Peyer's patch (tissue), 4 donors: ENCODE data around the gene NPFFR1. TPM values are rescaled to one million over a fixed set of nuclear protein-coding genes. Genes with fewer than 3 reads are reported as not detected.
"Not testable (repeated sequence)": the region's sequence is repeated elsewhere in the genome, so short reads cannot be mapped to it uniquely, and the experiment has no call there.

ENCODE experiments used
- DNase-seq, 3 donors: peaks; one replicate each; pipeline ENCODE4 v3.0.0-alpha.2; 2017 to 2019
- H3K27ac ChIP-seq, 4 donors: fragments of 200-600 bp; sonication (generic); one replicate each; pipeline ENCODE4 v1.5.1; 2016 to 2019
- H3K27me3 ChIP-seq, 2 donors: fragments of 200-600 bp; sonication (generic); one replicate each; pipeline ENCODE4 v1.5.1; 2019
- H3K36me3 ChIP-seq, 3 donors: fragments of 200-600 bp; sonication (generic); one replicate each; pipeline ENCODE4 v1.5.1; 2016 to 2019
- H3K4me1 ChIP-seq, 4 donors: fragments of 200-600 bp; sonication (generic); one replicate each; pipeline ENCODE4 v1.5.1; 2016 to 2019
- H3K4me3 ChIP-seq, 4 donors: fragments of 200-600 bp; sonication (generic); 1 replicate in 3 of 4; 2 replicates in 1 of 4; pipeline ENCODE4 v1.5.1; 2016 to 2019; ENCODE audit warnings: mild to moderate bottlenecking in 1 of 4
- H3K9me3 ChIP-seq, 4 donors: fragments of 200-600 bp; sonication (generic); one replicate each; pipeline ENCODE4 v1.5.1; 2016 to 2019; ENCODE audit warnings: mild to moderate bottlenecking in 1 of 4
- POLR2A ChIP-seq, 2 donors: fragments of 450-650 bp; IDR thresholded peaks; one replicate each; pipeline ENCODE4 v1.5.1; 2017; ENCODE audit warnings: antibody characterized with exemption in 2 of 2, mild to moderate bottlenecking in 2 of 2, moderate library complexity in 2 of 2
- total RNA-seq, 4 donors: library from RNA; depleted of rRNA; stranded (reverse); fragments of >200 nt; gene quantifications; one replicate each; pipeline ENCODE4 v1.1.0, GENCODE V29; 2016
- TF ChIP-seq, protein P1 (sequence below), 6 experiments: fragments of 450-650 bp in 4 of 6; fragments of 200-600 bp in 2 of 6; sonication (generic) in 1 of 6; IDR thresholded peaks; one replicate each; pipeline ENCODE4 v1.5.1; 2017 to 2019; ENCODE audit warnings: antibody characterized with exemption in 6 of 6, mild to moderate bottlenecking in 3 of 6, moderate library complexity in 1 of 6

The NPFFR1 gene
- total RNA-seq, 4 donors from 2014 or later, result not detected

DNA sequence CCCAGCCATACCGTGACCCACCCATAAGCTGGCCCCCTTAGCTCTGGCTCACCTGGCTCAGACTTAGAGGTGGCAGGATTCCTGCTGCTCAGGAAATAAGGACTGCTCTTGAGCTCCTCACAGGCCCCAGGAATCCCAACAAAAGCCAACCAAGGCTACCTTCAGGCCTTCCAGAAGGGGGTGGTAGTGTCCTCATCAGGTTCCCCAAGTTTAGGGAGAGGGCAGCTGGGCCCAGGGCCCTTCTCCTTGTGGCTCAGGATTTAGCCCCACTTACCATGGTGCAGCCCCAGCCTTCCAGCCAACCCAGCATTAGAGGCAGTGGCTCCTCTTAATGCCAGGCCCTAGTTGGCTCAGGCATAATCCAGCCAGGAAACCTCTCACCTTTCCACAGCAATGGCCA, 23.5 kb downstream of the NPFFR1 start:
- Histone ChIP-seq H3K9me3 (no peaks in the 10 kb centered on the region), H3K27me3 (peaks cover 0 to 4% of the 10 kb centered on the region in 2 donors)

DNA sequence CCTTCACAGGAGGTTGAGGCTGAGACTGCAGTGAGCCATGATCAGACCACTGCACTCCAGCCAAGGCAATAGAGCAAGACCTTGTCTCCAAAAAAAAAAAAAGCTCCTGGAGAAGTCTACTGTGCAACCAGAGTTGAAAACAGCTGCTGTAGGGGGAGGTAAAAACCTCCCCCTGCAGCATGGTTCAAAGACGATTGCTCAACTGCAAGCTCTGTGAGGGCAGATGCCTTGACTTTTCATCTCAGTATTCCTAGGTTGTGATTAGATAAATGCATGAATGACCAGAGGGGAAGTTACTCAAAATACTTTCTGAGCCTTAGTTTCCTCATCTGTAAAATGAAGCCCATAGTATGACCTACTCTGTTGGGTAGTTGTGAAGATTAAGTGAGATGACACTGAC, 25.6 kb downstream of the NPFFR1 start:
- Histone ChIP-seq H3K9me3 (no peaks in the 10 kb centered on the region), H3K27ac (peak overlapping the region in 2 of 4 donors; percentile 30 to 60), H3K4me1 (peaks cover 0 to 6% (median 0%) of the 10 kb centered on the region in 4 donors), H3K27me3 (peaks cover 0 to 8% of the 10 kb centered on the region in 2 donors), H3K4me3 (no peak overlapping the region), H3K36me3 (no peaks in the 10 kb centered on the region)
- DNase-seq, result no peak
- TF ChIP-seq POLR2A (IDR thresholded peaks at IDR 0.05), result no peak
- TF ChIP-seq, protein P1, sequence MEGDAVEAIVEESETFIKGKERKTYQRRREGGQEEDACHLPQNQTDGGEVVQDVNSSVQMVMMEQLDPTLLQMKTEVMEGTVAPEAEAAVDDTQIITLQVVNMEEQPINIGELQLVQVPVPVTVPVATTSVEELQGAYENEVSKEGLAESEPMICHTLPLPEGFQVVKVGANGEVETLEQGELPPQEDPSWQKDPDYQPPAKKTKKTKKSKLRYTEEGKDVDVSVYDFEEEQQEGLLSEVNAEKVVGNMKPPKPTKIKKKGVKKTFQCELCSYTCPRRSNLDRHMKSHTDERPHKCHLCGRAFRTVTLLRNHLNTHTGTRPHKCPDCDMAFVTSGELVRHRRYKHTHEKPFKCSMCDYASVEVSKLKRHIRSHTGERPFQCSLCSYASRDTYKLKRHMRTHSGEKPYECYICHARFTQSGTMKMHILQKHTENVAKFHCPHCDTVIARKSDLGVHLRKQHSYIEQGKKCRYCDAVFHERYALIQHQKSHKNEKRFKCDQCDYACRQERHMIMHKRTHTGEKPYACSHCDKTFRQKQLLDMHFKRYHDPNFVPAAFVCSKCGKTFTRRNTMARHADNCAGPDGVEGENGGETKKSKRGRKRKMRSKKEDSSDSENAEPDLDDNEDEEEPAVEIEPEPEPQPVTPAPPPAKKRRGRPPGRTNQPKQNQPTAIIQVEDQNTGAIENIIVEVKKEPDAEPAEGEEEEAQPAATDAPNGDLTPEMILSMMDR (IDR thresholded peaks at IDR 0.05), result no peak

More for the DNA sequence above, 23.5 kb downstream of the NPFFR1 start:
- TF ChIP-seq POLR2A (IDR thresholded peaks at IDR 0.05), result no peak
- H3K36me3 ChIP-seq, result no peaks in the 10 kb centered on the region
- no peak overlapping the region for H3K4me3 ChIP-seq
- no peak overlapping the region for H3K27ac ChIP-seq
- no peak for DNase-seq
- peaks cover 0 to 4% (median 0%) of the 10 kb centered on the region in 4 donors for H3K4me1 ChIP-seq

DNA sequence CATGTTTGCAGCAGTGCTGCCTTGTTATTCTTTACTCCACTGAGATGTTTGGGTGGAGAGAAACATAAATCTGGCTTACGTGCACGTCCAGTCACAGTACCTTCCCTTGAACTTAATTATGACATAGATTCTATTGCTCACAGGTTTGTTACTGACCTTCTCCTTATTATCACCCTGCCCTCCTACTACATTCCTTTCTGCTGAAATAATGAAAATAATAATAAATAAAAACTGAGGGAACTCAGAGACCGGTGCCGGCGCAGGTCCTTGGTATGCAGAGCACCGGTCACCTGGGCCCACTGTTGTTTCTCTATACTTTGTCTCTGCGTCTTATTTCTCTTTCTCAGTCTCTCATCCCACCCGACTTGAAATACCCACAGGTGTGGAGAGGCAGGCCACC, 26.0 kb downstream of the NPFFR1 start:
- not testable (repeated sequence) for DNase-seq, H3K9me3 ChIP-seq, H3K36me3 ChIP-seq, H3K4me1 ChIP-seq, H3K4me3 ChIP-seq, H3K27ac ChIP-seq, H3K27me3 ChIP-seq

DNA sequence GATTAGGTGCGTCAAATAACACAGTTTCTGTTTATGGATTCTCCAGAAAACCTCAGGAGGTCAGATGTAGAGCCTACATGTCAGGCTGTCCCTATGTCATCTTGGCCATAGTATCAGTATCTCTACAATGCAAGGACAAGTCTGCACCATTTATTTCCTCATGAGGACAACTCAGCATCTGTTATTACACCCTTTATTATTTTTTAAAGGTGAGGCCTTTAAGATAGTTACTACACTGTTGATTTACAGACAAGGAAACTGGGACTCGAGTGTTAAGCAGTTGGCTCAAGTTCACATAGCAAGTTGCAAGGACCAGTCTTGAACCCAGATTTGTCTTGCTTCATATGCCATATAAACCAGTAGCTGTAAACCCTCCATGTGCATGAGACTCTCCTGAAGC, 27.3 kb downstream of the NPFFR1 start:
- Histone ChIP-seq H3K27ac (no peak overlapping the region), H3K4me1 (peaks cover 0 to 6% (median 0%) of the 10 kb centered on the region in 4 donors), H3K36me3 (no peaks in the 10 kb centered on the region), H3K27me3 (peaks cover 0 to 8% of the 10 kb centered on the region in 2 donors), H3K9me3 (no peaks in the 10 kb centered on the region), H3K4me3 (no peak overlapping the region)
- TF ChIP-seq, protein P1 (IDR thresholded peaks at IDR 0.05), result no peak
- no peak for TF ChIP-seq POLR2A (IDR thresholded peaks at IDR 0.05)
- no peak for DNase-seq

DNA sequence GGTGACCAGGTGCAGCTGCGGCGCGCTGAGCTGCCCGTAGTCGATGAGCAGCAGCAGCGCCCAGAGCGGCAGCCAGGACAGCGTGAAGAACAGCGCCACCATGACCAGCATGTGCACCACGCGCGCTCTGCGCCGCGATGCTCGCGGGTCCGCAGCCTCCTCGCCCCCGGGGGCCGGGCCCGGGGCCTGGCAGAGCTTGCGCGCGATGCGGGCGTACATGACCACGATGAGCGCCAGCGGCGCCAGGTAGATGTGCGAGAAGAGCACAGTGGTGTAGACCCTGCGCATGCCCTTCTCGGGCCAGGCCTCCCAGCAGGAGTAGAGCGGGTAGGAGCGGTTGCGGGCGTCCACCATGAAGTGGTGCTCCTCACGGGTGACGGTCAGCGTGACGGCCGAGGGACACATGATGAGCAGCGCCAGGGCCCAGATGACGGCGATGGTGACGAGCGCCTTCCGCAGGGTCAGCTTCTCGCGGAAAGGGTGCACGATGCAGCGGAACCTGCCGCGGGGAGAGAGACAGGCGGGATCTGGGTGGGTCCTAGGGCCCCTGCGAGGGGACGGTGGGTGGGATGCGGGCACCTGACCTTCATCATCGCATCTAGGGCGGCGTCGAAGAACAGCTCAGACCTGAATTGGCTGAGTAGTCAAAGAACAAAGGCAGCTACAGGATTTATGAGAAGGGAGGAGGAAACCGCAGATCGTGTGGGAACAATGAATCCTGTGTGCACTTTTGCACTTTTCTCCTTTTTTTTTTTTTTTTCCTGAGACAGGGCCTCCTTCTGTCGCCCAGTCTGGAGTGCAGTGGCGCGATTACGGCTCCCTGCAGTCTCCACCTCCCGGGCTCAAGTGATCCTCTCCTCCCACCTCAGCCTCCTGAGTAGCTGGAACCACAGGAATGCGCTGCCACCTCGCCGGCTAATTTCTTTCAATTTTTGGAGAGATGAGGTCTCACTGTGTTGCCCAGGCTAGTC, 28.2 kb downstream of the NPFFR1 start:
- Histone ChIP-seq H3K27me3 (peaks cover 0 to 8% of the 10 kb centered on the region in 2 donors), H3K27ac (no peak overlapping the region), H3K4me1 (peaks cover 0 to 6% (median 0%) of the 10 kb centered on the region in 4 donors), H3K9me3 (no peaks in the 10 kb centered on the region), H3K36me3 (no peaks in the 10 kb centered on the region), H3K4me3 (peak overlapping the region in 3 of 4 donors; percentile 15 to 26 (median 21))
- TF ChIP-seq POLR2A (IDR thresholded peaks at IDR 0.05), result no peak
- TF ChIP-seq, protein P1 (IDR thresholded peaks at IDR 0.05), result no peak
- no peak for DNase-seq

DNA sequence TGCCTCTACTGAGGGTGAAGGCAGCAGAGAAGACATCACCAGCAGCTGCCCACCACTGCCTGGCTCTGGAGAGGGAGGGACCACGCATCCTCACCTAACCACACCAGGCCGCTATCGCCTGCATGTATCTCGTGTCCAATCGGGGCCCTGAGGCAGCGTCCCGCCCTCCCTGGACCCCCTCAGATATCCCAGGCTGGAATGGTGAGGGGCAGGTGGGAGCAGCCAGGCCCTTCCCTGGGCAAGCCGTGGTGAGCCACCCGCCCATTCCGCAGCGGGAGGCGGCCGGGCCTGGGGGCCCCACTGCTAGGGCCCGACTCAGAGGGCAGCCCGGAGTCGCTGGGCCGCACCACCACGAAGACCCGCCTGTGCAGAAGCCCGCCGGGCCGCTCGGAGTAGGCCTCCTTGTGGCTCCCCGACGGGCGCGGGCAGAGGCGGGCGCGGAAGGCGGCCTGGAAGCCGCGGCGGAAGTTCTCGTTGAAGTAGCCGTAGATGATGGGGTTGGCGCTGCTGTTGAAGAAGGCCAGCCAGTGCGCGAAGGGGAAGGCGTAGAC, 29.0 kb downstream of the NPFFR1 start:
- Histone ChIP-seq H3K27me3 (peaks cover 0 to 8% of the 10 kb centered on the region in 2 donors), H3K36me3 (no peaks in the 10 kb centered on the region), H3K4me1 (peaks cover 0 to 6% (median 0%) of the 10 kb centered on the region in 4 donors), H3K9me3 (no peaks in the 10 kb centered on the region), H3K27ac (no peak overlapping the region), H3K4me3 (peak overlapping the region in 3 of 4 donors; percentile 15 to 26 (median 21))
- no peak for DNase-seq
- no peak for TF ChIP-seq POLR2A (IDR thresholded peaks at IDR 0.05)
- TF ChIP-seq, protein P1 (IDR thresholded peaks at IDR 0.05), result no peak
